ENCODE data around the gene RNF144A. TPM values are rescaled to one million over a fixed set of nuclear protein-coding genes. Genes with fewer than 3 reads are reported as not detected.

RNF144A gene
- polyA plus RNA-seq, 1 of the 3 experiments (the other 2 are of a cell fraction): 15.6 TPM

DNA sequence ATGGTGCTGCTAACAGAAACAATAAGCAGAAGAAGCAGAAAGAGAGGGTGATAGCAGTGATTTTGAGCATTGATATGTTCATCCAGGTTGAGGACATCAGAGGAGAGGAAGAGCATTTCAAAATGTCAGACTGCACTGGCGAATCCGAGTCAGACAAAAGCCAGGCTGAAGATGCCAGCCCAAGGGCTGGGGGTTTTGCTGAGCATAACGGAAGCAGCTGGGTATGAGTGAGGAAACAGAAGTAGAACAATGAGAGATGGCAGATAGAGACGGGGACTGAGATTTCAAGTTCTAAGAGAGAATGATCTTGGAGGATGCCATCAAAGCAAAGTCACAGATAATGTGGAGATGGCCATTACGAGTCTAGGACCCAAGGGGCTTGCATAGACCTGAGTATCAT is 151.2 kb downstream of the RNF144A start:
- H3K9me3 ChIP-seq: no peaks in the 10 kb centered on the region
- H3K4me2 ChIP-seq: no peak overlapping the region
- no peaks in the 10 kb centered on the region for H4K20me1 ChIP-seq (ENCODE audit: insufficient read depth)
- H3K9ac ChIP-seq: no peak overlapping the region
- DNase-seq: no peak
- H3K4me3 ChIP-seq (ENCODE audit: low read depth in 2 of 2, low read length in 1 of 2): no peak overlapping the region
- TF ChIP-seq GABPA (IDR thresholded peaks at IDR 0.05; ENCODE audit: low read depth) (no peak), YY1 (IDR thresholded peaks at IDR 0.05; ENCODE audit: low read depth) (no peak), FOXM1 (IDR thresholded peaks at IDR 0.05; ENCODE audit: low read depth) (no peak), RAD21 (IDR thresholded peaks at IDR 0.05; ENCODE audit: low read length) (no peak), GATA2 (CRISPR knock-in tag; IDR thresholded peaks at IDR 0.05) (no peak), MXI1 (IDR thresholded peaks at IDR 0.05; ENCODE audit: low read depth, low read length) (no peak), RXRA (IDR thresholded peaks at IDR 0.05; ENCODE audit: borderline replicate concordance, low read depth) (no peak), NFIC (IDR thresholded peaks at IDR 0.05; ENCODE audit: borderline replicate concordance) (no peak), ELF1 (IDR thresholded peaks at IDR 0.05) (no peak), CHD2 (IDR thresholded peaks at IDR 0.05; ENCODE audit: low read length, partially characterized antibody) (no peak)
- TF ChIP-seq, protein P1, sequence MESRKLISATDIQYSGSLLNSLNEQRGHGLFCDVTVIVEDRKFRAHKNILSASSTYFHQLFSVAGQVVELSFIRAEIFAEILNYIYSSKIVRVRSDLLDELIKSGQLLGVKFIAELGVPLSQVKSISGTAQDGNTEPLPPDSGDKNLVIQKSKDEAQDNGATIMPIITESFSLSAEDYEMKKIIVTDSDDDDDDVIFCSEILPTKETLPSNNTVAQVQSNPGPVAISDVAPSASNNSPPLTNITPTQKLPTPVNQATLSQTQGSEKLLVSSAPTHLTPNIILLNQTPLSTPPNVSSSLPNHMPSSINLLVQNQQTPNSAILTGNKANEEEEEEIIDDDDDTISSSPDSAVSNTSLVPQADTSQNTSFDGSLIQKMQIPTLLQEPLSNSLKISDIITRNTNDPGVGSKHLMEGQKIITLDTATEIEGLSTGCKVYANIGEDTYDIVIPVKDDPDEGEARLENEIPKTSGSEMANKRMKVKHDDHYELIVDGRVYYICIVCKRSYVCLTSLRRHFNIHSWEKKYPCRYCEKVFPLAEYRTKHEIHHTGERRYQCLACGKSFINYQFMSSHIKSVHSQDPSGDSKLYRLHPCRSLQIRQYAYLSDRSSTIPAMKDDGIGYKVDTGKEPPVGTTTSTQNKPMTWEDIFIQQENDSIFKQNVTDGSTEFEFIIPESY (IDR thresholded peaks at IDR 0.05; ENCODE audit: borderline replicate concordance, low read depth): no peak
- TF ChIP-seq, protein P2, sequence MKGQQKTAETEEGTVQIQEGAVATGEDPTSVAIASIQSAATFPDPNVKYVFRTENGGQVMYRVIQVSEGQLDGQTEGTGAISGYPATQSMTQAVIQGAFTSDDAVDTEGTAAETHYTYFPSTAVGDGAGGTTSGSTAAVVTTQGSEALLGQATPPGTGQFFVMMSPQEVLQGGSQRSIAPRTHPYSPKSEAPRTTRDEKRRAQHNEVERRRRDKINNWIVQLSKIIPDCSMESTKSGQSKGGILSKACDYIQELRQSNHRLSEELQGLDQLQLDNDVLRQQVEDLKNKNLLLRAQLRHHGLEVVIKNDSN (IDR thresholded peaks at IDR 0.05; ENCODE audit: borderline replicate concordance, low read depth): no peak
- TF ChIP-seq, protein P3, sequence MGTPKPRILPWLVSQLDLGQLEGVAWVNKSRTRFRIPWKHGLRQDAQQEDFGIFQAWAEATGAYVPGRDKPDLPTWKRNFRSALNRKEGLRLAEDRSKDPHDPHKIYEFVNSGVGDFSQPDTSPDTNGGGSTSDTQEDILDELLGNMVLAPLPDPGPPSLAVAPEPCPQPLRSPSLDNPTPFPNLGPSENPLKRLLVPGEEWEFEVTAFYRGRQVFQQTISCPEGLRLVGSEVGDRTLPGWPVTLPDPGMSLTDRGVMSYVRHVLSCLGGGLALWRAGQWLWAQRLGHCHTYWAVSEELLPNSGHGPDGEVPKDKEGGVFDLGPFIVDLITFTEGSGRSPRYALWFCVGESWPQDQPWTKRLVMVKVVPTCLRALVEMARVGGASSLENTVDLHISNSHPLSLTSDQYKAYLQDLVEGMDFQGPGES (IDR thresholded peaks at IDR 0.05; ENCODE audit: low read depth, low read length): no peak
- TF ChIP-seq, protein P4, sequence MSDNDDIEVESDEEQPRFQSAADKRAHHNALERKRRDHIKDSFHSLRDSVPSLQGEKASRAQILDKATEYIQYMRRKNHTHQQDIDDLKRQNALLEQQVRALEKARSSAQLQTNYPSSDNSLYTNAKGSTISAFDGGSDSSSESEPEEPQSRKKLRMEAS (IDR thresholded peaks at IDR 0.05; ENCODE audit: low read depth): no peak
- H2AFZ ChIP-seq (ENCODE audit: low read depth): no peak overlapping the region
- H3K9me2 ChIP-seq: no peaks in the 10 kb centered on the region
- H3K27ac ChIP-seq (ENCODE audit: low read depth in 2 of 2, low read length in 1 of 2): no peak overlapping the region; a peak in 1 of 4 replicates
- CTCF ChIA-PET: interaction anchor here (1.2 to 6.3 kb wide), 2 partner anchors 24 to 26 kb away, joined by 3 to 37 read pairs; no protein-coding TSS in a partner anchor
- 77% methylated on average over 5 of the region's 5 CpGs for WGBS (ENCODE audit: low lambda C conversion rate)
- H3K36me3 ChIP-seq (replicated peaks in 1 of 2; ENCODE audit: control insufficient read depth in 1 of 2, insufficient read depth in 2 of 2, low read length in 1 of 2): no peaks in the 10 kb centered on the region
- no peaks in the 10 kb centered on the region for H3K27me3 ChIP-seq (ENCODE audit: insufficient read depth)
- H3F3A ChIP-seq (replicated peaks; ENCODE audit: insufficient read depth): no peaks in the 10 kb centered on the region
- no peaks in the 10 kb centered on the region for H3K79me2 ChIP-seq (ENCODE audit: insufficient read depth)
- POLR2A ChIA-PET: no interaction called here
- H3K4me1 ChIP-seq (ENCODE audit: control insufficient read depth in 1 of 2, insufficient read depth in 2 of 2, low read depth in 1 of 2, low read length in 1 of 2): peaks cover 0 to 31% of the 10 kb centered on the region in 2 experiments; a peak in 2 of 4 replicates

DNA sequence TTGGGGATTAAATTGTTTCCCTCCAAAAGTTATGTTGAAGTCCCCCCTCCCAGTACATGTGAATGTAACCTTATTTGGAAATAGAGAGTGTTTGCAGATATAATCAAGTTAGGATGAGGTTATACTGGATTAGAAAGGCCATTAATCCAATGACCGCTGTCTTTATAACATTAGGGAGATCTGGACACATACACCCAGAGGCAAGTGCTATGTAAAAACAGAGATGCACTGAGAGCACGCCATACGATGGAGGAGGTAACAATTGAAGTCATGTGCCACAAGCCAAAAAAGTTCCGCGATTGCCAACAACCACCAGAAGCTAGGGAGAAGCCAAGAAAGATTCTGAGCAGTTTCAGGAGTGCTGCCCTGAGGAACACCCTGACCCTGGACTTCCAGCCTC is 153.3 kb downstream of the RNF144A start:
- H3K27me3 ChIP-seq (ENCODE audit: insufficient read depth): no peaks in the 10 kb centered on the region
- H3F3A ChIP-seq (replicated peaks; ENCODE audit: insufficient read depth): no peaks in the 10 kb centered on the region
- no peaks in the 10 kb centered on the region for H4K20me1 ChIP-seq (ENCODE audit: insufficient read depth)
- ChIA-PET CTCF (interaction anchor here (0.8 to 6.3 kb wide), 16 partner anchors 8 to 357 kb away, joined by 3 to 37 read pairs (median 4); no protein-coding TSS in a partner anchor), POLR2A (interaction anchor here (1.0 kb wide), 2 partner anchors 8 to 13 kb away, joined by 5 to 6 read pairs; no protein-coding TSS in a partner anchor)
- H3K9ac ChIP-seq: no peak overlapping the region
- WGBS (ENCODE audit: low lambda C conversion rate): 63% methylated on average over 5 of the region's 5 CpGs
- peak; percentile 73 for DNase-seq
- peak overlapping the region in 1 of 2 experiments; percentile 64; a peak in 2 of 4 replicates for H3K27ac ChIP-seq (ENCODE audit: low read depth in 2 of 2, low read length in 1 of 2)
- no peaks in the 10 kb centered on the region for H3K36me3 ChIP-seq (replicated peaks in 1 of 2; ENCODE audit: control insufficient read depth in 1 of 2, insufficient read depth in 2 of 2, low read length in 1 of 2)
- no peak overlapping the region for H3K4me2 ChIP-seq
- no peaks in the 10 kb centered on the region for H3K9me2 ChIP-seq
- H3K9me3 ChIP-seq: no peaks in the 10 kb centered on the region
- peaks cover 0 to 47% of the 10 kb centered on the region in 2 experiments; a peak in 2 of 4 replicates for H3K4me1 ChIP-seq (ENCODE audit: control insufficient read depth in 1 of 2, insufficient read depth in 2 of 2, low read depth in 1 of 2, low read length in 1 of 2)
- no peak overlapping the region for H2AFZ ChIP-seq (ENCODE audit: low read depth)
- H3K4me3 ChIP-seq (ENCODE audit: low read depth in 2 of 2, low read length in 1 of 2): no peak overlapping the region
- no peaks in the 10 kb centered on the region for H3K79me2 ChIP-seq (ENCODE audit: insufficient read depth)
- TF ChIP-seq, protein P4 (IDR thresholded peaks at IDR 0.05; ENCODE audit: low read depth): no peak
- no peak for TF ChIP-seq TAF1 (IDR thresholded peaks at IDR 0.05; ENCODE audit: borderline replicate concordance, low read depth, low read length)
- peak; percentile 67; the same call in 1 of the 2 replicates for TF ChIP-seq RFX5 (IDR thresholded peaks at IDR 0.05; ENCODE audit: low read length)
- no peak for TF ChIP-seq NRF1 (IDR thresholded peaks at IDR 0.05; ENCODE audit: low read depth, low read length)
- TF ChIP-seq EP300 (IDR thresholded peaks at IDR 0.05; ENCODE audit: borderline replicate concordance in 1 of 2, low read depth in 1 of 2, low read length in 1 of 2): peak in 1 of 2 experiments; percentile 100; a peak in 2 of 4 replicates
- TF ChIP-seq POLR2AphosphoS5 (IDR thresholded peaks at IDR 0.05; ENCODE audit: low read depth, low read length): no peak
- TF ChIP-seq GATA2 (CRISPR knock-in tag; IDR thresholded peaks at IDR 0.05): peak; percentile 95
- TF ChIP-seq RXRA (IDR thresholded peaks at IDR 0.05; ENCODE audit: borderline replicate concordance, low read depth): no peak
- peak; percentile 100 for TF ChIP-seq RCOR1 (IDR thresholded peaks at IDR 0.05; ENCODE audit: low read length)
- TF ChIP-seq, protein P1 (IDR thresholded peaks at IDR 0.05; ENCODE audit: borderline replicate concordance, low read depth): no peak
- TF ChIP-seq MXI1 (IDR thresholded peaks at IDR 0.05; ENCODE audit: low read depth, low read length): peak; percentile 87
- TF ChIP-seq FOXM1 (IDR thresholded peaks at IDR 0.05; ENCODE audit: low read depth): no peak
- TF ChIP-seq ELF1 (IDR thresholded peaks at IDR 0.05): no peak
- TF ChIP-seq TCF12 (IDR thresholded peaks at IDR 0.05): peak; percentile 35; the same call in 1 of the 2 replicates
- TF ChIP-seq JUND (IDR thresholded peaks at IDR 0.05): no peak
